Spleen (tissue), 7 donors: ENCODE data around the gene ABO.

Source experiments
- CTCF ChIP-seq, 11 experiments: fragments of 200-600 bp in 7 of 11; fragments of 450-650 bp in 4 of 11; sonication (generic) in 4 of 11; IDR thresholded peaks in 8 of 11; conservative IDR thresholded peaks in 3 of 11; 1 replicate in 7 of 11; 2 replicates in 4 of 11; pipeline versions ENCODE4 v1.4.0 to v1.8.0; 2016 to 2021; ENCODE audit warnings: antibody characterized with exemption in 11 of 11, inconsistent platforms in 4 of 11, mild to moderate bottlenecking in 1 of 11
- POLR2A ChIP-seq, 3 donors: fragments of 450-650 bp; IDR thresholded peaks; one replicate each; pipeline ENCODE4 v1.5.1; 2017; ENCODE audit warnings: antibody characterized with exemption in 3 of 3, mild to moderate bottlenecking in 1 of 3
- POLR2AphosphoS5 ChIP-seq, 3 donors: sonication (generic); formaldehyde crosslinking; IDR thresholded peaks; one replicate each; pipeline ENCODE4 v1.5.1; 2017; ENCODE audit warnings: antibody characterized with exemption in 3 of 3
- donor health status: DM: no; HTN: no; CAD: no; lungs with moderate emphysema.
- donor health status: DM: no; HTN: no; CAD: no.
- donor health status: DM: no; HTN: no; CAD: no.

- no peak for TF ChIP-seq CTCF (IDR thresholded peaks at IDR 0.05 in 8 of 11, conservative IDR thresholded peaks at IDR 0.05 in 3 of 11)
- no peak for TF ChIP-seq POLR2AphosphoS5 (IDR thresholded peaks at IDR 0.05)
- TF ChIP-seq POLR2A (IDR thresholded peaks at IDR 0.05) = no peak
These were observed 14.5 kb downstream of the ABO start for GRCh38 chr9:133260334-133261102.
